HCEC 1CT (cell line): Measurements from ENCODE around the gene CACNB4.
A peak's percentile ranks its signal among the peaks of the same experiment; 100 is the strongest.

Source experiments
- DNase-seq: peaks from one replicate; pipeline ENCODE4 v3.0.0-alpha.2; 2017

Gene CACNB4

DNA sequence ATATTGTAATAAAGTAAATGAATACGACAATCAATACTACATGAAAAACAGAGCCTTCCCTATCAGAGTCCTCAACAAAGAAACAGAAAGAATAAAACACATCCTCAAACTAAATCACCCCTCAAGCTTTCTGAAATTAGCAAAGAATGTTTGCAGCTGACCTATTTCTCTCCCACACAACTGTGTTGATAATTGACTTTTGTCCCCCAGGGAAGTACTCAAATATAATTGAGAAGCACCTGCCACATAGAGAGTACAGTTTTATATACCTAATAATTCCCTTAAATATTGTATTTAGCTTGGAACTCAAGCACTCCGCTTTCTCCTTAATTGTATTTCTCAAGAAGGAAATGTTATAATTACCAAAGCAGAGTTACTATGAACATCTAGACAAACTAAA lies 12.6 kb downstream of the CACNB4 start:
- no peak for DNase-seq

DNA sequence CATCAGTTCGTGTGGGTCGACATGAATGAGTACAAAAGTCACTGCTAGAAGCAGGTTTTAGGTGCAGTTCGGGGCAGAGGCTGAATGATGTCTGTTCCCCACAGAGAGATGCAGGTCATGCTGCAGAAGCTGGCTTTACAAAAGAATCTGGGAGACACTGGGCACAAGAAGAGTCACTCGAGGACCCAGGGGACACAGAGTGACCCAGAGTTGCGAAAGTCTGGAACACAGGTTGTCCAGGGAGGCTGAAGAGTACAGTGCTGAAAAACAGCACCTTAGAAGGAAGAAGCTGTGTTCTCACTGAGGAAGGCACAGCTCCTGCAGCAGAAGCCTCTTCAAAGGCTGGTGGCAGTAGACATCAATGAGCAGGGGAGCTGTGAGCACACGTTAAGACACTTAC lies 14.8 kb downstream of the CACNB4 start:
- DNase-seq = no peak

DNA sequence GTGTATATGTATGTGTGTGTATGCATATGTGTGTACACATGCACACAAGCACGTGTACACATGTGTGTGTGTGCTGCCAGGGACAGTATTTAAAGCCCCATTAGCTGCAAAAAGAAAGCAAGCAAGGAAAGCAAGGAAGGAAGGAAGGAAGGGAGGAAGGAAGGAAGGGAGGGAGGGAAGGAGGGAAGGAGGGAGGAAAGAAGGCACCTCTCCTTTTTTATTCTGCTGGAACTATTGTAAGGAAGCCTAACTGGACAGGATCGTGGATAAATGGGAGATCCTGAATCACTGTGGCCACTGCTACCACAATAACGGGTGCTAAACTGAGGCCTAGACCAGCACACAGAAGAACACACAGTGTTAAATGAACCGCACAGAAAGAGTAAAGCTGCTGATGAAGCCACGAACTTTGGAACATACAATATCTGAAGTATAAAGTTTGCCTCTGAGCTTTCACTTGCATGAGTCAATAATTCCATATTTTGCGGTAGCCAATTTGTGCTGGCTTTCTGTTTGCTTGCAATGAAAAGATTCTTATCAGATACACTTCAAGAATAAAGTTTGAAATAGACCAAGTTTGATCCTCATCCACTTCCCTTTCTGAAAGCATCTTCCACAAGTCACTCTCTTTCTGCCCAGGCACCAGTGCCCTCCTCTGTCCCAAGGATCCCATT lies 15.5 kb downstream of the CACNB4 start:
- no peak for DNase-seq

DNA sequence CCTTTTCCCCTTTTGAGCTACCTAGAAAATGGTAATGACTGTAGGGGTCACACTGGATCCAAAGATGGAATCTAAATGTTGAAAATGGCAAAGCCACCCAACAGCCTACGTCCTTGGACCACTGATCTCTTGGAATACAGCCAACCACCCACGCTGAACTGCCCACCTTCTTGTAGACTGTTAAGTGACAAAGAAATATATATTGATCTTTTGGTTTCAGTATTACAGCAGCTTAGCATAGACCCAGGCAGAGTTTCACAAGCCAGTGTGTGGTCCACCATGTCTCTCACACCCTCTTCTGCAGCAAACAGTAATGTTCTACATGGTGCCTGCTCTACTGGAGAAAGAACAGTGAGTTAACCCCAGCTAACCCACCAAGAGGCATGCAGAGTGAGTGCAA lies 20.2 kb downstream of the CACNB4 start:
- DNase-seq = no peak

DNA sequence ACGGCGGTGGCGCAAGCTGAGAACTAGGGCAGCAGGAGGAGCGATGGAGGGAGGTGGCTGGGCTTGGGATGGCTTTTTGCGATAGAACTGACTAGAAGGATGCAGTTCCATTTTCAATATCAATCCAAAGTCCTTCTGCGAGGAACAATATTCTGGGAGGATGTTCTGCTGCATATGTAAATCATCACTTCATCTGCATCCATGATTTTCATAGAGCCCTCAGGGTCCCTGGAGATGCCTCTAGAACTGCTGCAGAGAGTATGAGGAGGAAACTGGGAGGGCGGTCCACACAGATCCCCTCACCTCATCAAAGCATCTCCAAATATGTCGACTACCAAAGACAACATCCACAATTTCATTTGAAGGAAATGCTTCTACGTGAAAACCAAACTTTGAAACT lies 20.8 kb downstream of the CACNB4 start:
- DNase-seq = no peak

DNA sequence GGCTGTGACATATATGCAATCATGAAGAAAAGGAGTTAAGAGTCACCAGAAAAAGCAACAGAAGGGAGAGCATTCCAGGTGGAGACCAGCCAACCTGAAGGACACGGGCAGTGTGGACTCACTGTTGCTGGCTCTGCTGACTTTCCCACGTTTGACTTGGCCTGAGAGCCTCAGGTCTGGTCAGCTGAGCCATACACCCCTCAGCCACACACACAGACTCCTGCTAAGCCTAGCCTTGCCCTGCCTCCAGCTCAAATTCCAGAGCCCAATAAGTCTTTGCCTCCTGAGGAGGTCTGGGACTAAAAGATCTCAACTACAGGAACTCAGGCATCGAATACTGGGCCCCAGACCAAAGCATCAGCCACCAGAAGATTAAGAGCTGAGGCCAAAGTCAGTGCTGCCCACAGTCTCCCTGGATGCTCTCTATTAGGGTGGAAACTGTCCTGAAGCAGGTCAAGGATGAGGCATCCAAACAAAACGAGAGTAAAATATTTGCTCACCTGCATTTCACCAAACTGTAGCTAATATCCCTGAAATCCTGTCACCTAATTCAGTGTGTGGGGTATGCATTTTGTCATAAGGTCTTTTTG lies 23.3 kb downstream of the CACNB4 start:
- no peak for DNase-seq

DNA sequence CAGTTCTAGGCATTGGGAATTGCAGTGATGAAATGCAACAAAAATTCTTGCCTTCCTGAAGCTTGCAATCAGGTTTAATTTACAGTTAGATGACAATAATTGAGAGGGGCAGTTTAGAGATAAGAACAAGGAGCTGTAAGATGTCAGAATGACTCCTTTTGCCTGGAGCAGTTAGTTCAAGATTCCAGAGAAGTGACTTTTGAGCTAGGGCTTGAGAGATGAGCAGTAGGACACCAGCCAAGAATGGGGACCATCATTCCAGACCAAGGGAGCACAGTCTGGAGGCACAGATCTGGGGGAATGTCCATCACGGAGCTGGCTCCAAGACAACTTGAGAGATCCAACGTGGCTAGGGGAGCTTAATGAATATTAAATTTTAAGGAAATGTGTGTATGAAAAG lies 26.8 kb downstream of the CACNB4 start:
- DNase-seq = no peak

DNA sequence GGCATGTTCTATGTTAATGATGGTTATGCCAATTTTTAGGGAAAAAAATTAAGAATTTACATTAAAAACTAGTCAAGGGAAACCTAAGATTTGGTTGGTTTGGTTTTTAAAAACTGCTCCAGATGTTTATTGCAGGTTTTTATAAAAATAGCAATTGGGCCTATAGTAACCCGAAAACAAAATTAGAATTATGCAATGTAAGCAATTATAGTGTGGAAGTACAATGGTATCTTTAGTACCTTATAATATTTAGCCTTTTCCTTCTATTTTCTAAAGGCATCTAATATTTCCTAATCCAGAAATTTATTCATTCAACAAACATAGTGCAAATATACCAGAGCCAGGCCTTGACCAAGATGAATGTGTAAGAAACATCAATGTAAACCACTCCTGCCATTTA lies 27.3 kb downstream of the CACNB4 start:
- no peak for DNase-seq

DNA sequence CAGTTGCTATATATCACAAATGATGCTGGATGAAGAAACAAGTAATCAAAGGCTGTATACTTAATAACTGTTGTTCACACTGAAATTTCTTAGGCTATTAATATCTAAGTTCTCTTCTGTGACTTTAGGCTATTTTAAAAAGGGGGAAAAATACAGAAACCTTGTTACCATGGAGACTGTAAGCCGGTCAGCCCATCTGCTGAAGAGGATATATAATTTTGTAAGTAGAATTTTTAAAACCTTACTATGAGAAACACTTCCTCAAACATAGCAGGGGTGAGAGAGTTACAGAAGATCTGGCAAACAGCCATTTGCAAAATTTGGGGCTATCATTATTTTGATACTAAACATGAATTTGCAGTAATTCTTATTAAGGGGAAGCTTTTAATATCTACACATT lies 27.8 kb downstream of the CACNB4 start:
- no peak for DNase-seq

DNA sequence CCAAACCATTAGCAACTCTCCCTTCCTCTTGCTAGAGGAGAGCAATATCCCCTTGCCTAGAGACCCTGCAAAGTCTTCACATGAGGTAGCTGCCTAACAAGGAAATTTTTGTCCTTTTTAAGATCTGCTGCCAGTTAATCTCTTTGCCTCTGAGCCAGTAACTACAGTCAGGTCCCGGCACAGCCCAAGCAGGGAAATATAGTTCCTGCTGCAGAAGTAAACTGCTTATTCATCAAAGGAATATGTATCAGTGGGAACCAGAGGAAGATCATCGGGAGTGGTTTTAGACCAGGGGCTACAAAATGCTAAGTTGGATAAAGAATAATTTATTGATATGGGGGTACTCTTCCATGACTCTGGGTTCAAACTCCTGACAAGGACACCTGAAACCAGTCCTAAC lies 30.6 kb downstream of the CACNB4 start:
- no peak for DNase-seq

DNA sequence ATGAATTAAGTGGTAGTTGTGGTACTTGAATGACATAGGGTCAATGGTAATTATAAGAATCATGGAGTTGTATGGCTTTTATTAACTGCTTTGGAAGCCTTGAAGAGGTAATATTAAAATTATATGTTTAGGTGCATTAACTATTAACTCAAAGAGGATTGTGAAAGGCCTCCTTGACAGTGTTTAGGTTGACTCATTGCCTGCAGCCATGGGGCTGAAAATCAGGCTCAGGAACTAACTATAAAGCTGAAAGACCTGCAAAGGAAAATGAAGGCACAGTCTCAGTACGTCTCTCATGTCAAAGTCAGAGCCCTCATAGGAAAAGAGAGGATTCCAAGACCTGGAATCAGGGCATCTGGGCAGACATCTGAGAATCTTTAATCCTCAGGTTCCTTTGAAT lies 31.0 kb downstream of the CACNB4 start:
- DNase-seq = no peak

DNA sequence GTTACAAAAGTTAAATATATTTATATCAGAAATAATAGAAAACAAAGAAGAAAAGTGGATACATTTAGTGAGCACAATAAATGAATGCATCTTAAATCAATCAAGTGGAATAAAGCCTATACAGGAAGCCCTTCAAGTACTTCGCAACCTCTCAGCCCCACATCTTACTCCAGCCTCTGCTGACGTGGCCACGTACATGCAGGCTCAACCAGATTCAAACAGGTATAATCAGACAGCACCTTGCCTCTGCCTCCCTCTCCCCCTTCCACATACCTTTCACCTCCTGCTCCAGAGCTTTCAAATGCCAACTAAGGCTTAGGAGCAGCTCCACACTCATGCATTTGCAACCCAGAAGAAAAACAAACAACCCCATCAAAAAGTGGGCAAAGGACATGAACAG lies 32.9 kb downstream of the CACNB4 start:
- DNase-seq = no peak

DNA sequence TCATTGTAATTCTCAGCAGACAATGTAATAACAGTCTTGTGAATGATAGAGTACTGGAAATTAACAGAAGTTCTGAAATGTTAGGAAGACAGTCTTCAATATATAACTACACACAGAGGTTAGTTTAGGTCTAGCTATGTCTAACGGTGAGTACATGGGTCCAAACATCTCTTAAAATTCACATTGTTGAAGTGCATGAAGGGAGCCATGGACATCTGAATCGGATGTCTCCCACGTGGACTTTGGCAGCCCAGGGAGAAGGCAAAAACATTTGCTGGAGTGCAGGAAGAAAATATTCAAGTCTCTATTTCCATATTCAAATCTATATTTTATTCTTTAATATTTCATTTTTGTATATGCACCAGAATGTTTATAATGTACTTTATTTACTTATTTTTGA lies 34.8 kb downstream of the CACNB4 start:
- no peak for DNase-seq

DNA sequence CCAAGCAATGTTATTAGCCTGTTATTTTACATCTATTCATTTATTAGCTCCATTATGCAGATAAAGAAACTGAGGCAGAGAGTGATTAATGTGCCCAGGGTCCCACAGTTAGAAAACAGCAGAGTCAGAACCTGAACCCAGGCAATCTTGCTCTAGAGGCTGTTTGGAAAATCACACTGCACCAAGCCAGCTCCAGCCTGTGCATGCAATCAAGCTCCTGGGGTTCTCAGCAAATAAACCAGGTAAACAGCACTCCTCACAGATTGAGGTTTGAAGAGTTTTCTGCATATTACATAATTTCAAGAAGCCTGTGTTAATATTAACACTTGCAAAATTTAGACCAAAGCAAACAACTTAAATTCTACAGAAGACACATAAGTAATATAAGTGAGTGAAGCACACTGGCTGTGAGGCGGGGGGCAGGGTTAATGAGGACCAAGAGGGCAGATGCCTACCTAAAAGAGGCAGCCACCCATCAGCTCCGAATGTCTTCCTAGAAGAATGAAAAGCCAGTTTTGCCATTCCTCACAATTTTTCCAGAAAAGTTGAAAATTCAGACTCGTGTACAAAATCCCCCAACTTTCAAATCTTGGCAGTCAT lies 35.4 kb downstream of the CACNB4 start:
- no peak for DNase-seq

DNA sequence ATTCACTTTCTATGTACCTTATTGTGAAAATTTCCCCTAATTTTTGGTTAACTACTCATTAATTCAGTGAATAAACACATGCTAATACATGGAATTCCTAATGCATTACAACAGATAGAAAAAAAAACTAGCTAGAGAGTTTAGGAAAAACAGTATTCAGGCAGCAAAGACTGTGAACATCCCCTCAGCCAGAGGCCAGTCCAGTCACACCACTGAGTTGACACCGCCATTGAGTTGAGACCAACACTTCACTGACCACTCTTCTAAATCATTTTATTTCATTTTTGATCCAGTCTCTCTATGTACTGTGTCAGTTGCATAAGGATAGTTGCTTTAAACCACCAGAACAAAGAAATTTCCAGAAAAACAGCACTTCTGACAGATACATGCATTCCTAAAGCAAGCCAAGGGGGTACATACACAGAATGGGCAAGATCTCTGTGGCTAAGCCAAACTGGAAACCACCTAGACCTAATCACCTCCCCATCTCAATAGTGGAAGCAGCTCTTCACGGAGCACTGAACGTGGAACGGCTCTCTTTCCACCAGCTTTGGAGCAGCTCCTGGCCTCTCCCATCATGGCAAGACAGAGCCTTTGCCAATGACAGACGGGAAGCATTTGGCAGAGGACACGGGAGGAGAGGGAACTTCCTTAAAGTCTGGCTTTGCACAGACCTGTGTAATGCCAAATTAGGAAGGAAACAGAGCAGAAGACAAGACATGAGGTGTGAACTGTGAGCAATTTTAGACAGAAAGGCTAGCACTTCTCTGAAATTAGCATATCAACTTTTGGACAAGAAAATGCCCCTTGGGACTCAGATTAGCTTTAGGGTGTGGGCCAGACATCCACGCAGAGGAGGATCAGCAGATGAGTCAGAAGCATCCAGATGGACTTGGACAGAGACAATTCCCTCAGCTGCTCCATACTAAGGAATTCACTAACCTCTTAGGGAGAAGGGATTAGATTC lies 36.4 kb downstream of the CACNB4 start:
- DNase-seq = peak; percentile 75

DNA sequence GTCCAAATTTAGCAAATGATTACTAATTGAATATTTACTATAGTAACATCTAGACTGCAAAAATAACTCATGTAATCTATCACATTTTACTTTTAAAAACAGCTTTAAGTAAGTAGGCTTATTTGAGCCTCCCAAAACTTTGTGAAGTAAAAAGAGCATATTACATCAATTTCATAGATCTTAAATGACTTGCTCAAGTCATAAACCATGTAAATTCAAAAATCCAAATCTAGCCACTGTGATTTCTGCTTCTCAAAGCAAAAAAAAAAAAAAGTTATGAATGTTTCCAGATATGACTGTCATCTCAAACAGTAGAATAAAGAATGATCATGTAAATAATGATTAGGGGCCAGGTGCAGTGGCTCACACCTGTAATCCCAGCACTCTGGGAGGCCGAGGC lies 37.5 kb downstream of the CACNB4 start:
- no peak for DNase-seq

DNA sequence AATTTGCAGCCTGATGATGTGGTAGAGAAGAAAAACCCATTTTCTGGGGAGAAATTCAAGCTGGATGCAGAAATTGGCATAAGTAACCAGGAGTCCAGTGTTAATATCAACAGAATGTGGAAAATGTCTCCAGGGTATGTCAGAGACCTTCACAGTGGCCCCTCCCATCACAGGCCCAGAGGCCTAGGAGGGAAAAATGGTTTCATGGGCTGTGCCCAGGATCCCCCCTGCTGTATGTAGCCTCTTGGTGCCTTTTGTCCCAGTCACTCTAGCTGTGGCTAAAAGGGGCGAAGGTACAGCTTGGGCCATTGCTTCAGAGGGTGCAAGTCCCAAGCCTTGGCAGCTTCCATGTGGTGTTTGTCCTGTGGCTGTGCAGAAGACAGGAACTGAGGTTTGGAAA lies 40.2 kb downstream of the CACNB4 start:
- no peak for DNase-seq

DNA sequence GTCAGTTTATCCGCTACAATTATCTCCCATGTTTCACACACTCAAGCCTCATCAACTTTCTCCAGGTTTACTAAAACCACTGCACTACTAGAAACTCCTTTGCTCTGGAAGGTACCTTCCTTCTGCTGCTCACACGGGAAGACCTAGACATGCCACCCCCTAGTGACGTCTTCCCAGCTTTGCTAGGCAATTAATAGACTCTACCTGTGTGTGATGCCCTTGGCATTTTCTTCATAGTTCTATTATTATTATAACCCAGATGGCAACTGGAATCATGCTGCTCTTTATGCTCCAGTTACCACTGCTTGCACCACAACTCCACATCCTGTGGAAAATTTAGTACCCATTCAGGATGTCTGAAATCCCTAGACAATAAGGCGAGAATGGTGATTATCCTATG lies 42.4 kb downstream of the CACNB4 start:
- no peak for DNase-seq

DNA sequence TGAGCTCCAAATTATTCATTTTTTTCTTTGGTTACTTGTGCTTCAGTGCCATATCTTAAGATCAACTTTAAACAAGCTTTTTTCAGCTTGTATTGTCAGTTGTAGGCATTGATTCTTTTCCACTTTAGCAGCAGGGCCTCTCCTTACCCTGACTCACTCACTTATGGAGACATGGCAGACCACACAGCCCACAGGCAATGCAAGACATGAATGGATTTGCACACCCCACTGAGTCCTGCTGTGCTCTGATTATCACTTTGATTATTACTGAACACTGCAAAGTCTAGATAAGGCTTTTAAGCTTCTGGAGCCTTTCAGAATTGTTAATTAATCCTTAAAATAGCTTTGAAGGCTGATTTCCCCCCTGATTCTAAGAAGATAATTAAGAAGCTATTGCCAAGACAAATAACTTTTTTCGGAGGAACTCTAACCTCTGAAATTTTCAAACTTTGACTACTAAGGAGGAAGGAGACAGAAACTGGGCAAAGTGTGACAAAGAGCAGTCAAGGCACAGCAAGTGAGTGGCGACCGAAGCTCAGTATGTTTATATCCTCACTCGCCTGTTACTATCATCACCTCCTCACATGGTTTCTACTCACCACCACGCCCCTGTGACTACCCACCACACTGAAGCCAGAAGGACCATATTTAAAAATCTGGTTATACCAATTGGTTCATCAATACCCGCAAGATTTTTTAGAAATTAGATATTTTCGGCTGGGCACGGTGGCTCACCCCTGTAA lies 43.3 kb downstream of the CACNB4 start:
- no peak for DNase-seq

DNA sequence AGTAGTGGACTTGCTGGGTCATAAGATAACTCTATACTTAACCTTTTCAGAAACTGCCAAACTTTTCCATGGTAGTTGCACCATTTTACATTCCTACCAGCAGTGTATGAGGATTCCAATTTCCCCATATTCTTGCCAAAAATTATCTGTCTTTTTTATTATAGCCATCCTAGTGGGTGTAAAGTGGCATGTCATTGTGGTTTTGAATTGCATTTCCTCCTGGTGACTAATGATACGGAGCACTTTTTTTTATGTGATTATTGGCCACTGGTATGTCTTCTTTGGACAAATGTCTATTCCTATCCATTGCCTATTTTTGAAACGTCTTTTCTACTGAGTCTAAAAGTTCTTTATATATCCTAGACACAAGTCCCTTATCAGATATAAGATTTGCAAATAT lies 44.3 kb downstream of the CACNB4 start:
- DNase-seq = peak; percentile 77

DNA sequence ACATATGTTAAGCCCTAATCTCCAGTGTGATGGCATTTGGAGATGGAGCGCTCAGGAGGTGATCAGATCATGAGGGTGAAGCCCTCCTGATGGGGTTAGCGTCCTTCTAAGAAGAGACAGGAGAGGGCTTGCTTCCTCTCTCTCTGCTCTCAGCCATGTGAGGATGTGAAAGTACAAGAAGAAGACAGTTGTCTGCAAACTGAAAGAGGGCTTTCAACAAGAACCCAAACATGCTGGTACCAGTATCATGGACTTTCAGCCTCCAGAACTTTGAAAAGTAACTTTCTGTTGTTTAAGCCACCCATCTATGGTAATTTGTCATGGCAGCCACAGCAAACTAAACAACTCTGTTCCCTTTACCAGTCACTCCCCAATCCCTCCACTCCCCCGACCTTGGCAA lies 47.4 kb downstream of the CACNB4 start:
- DNase-seq = no peak

DNA sequence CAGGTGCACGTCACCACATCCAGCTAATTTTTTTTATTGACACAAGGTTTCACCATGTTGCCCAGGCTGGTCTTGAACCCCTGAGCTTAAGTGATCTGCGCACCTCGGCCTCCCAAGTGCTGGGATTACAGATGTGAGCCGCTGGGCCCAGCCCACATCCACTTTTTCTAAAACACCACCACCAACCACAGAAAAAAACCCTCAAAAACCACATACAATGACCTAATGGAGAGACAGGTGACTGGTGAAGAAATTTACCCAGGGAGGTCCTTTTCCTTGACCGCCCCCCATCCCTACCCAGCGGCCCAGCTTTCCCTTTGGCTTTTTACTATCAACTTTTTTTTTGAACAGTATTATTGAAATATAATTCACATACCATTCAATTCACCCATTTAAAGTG lies 47.9 kb downstream of the CACNB4 start:
- no peak for DNase-seq

DNA sequence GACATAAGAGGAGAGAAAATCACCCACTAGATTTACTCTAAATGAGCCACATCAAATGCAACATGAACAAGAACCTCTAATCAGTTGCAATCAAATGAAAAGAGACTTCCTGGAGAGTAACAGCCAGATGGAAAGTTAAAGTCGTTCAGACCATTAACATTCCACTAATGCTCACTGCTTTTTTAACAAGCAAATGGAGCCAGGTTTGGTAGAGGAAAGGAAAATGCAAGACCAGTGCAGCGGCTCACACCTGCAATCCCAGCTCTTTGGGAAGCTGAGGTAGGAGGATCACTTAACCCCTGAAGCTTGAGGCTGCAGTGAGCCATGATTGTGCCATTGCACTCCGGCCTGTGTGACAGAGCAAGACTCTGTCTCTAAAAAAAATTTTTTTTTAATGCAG lies 48.5 kb downstream of the CACNB4 start:
- DNase-seq = no peak
